HG03064 (cell line): ENCODE measurements around the gene TMEM238L.

Experiments
- ATAC-seq: cut with Tn5 transposase; IDR thresholded peaks from one replicate; pipeline ENCODE4 v1.9.1; 2021; ENCODE audit warnings: low read depth; ENCODE audit not compliant: unreplicated experiment

TMEM238L gene

DNA sequence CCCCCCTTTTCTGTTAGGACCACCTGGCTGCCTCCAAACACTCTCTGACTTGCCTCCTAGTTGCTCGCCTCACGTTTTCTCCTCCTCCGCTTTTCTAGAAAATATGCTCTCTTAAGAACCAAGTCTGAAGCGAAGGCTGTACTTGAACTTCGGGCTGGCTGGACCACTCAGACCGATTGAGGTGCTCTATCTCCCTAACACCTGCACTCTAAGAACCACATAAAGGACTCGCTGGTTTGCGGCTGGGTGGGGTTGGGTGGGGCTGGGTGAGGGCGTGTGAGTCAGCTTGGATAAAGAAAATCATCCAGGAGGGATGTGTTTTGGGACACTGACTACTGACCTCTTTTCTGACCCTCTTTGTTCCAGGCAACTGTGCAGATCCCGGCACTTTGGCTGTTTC lies 51.2 kb downstream of the TMEM238L start:
- ATAC-seq: no peak

DNA sequence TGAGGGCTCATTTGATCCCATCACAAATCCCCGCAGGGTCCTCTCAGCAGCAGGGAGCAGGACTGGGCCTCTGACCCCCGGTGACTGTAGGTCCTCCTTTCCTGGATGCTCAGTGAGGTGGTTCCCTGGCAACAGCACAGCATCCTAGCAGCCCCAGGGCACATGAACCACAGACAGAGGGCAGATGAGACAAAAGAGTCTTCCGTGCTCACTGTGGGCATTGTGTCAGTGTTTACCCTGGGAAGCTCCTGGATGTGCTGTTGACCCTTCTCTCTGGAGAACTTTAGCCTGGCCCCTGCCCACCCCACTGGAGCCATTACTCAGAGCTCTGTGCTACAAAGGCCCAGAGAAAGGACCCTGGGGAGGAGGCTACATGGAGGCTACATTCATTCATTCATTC lies 52.3 kb downstream of the TMEM238L start:
- no peak for ATAC-seq

DNA sequence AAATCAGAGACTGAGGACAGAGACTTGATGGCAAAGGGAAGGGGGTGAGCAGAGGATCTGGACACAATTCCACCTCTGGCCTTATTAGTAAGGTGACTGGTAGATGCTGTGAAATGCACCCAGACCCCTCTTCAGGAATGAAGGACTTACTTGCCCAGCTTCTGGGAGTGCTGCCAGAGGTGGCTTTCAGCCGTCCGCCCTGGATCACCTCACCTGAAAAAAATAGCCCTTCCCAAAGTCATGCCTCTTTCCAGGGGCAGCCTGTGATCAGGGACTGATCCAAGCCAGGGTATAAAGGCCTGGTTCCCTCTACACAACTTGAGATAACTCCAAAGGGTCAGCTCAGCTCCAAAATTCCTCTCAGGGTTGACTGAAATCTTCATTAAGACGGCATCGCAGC lies 53.7 kb downstream of the TMEM238L start:
- ATAC-seq: no peak

DNA sequence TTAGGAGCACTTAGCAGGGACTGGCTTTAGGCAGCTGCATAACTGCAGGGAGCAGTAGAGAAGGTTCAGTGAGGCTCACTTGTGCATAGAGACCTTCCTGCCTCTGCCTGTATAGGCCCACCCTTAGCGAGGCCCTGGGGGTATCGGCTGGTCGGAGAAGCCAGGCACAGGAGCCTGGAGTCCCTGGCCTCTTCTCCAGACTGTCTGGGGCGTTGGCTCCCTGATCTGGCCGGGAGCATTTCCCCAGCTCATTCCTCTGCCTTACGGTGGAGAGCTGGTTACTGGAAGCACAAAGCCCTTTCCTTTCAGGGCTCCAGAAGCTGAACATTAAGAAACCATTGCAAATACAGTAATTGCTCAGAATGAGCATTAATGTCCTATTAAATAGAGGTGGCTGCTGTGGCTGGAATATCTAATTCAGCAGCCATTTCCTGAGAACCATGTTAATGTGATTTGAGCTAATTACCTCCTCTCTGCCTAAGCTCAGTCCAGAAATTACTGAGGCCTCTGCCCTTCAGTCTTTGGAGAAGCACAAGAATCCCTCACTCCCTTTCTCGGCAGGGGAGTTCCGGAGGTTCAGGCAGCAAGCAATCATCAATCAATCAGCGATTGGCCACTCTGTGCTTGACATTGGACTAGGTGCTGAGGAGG lies 55.2 kb downstream of the TMEM238L start:
- ATAC-seq: no peak

DNA sequence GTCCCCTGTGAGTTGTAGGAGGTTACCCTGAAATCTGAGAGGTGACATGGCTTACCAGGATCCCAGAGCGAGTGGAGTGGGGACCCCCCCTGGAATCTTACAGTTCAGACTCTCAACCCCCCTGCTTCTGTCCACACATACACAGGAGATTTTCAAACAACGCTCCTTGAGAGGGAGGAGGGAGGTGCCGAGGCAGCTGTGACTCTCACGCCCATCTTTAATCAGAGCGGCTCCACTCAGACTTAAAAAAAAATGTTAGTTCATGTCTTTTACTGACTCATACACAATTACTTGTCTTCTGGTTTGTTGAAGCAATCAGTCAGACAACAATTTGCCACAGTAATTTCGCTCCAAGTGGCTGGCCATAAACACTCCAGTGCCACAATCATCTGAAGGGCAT lies 58.7 kb downstream of the TMEM238L start:
- ATAC-seq: no peak
